ENCODE measurements around the gene SLC6A3.

Gene SLC6A3

DNA sequence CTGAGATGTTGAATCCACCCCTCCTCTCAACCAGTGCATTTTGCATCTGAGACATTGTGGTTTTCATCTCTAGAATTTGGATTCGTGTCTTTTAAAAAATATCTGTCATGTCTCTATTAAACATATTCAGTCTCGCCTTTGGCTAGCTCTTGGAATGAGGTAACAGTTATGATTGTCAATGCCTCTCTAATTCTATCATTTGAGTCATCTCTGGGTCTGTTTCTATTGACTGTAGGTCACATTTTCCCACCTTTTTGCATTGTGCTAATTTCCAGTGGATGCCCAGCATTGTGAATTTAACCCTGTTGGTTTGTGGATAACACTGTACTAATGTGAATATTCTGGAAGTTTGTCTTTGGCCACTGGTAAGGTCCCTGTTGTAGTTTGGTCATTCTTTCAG, 8.4 kb upstream of the SLC6A3 start:
- Histone ChIP-seq H3K27me3 (peaks cover 25% of the 10 kb centered on the region), H3K4me1 (no peaks in the 10 kb centered on the region), H3K36me3 (peaks cover 2% of the 10 kb centered on the region; the same call in 1 of the 2 replicates), H3K9me3 (peaks cover 5% of the 10 kb centered on the region), H3K4me3 (ENCODE audit: low read depth, low read length) (no peak overlapping the region)
- TF ChIP-seq, protein P1, sequence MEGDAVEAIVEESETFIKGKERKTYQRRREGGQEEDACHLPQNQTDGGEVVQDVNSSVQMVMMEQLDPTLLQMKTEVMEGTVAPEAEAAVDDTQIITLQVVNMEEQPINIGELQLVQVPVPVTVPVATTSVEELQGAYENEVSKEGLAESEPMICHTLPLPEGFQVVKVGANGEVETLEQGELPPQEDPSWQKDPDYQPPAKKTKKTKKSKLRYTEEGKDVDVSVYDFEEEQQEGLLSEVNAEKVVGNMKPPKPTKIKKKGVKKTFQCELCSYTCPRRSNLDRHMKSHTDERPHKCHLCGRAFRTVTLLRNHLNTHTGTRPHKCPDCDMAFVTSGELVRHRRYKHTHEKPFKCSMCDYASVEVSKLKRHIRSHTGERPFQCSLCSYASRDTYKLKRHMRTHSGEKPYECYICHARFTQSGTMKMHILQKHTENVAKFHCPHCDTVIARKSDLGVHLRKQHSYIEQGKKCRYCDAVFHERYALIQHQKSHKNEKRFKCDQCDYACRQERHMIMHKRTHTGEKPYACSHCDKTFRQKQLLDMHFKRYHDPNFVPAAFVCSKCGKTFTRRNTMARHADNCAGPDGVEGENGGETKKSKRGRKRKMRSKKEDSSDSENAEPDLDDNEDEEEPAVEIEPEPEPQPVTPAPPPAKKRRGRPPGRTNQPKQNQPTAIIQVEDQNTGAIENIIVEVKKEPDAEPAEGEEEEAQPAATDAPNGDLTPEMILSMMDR (IDR thresholded peaks at IDR 0.05; ENCODE audit: low read depth, low read length), result no peak
- DNase-seq, result no peak

DNA sequence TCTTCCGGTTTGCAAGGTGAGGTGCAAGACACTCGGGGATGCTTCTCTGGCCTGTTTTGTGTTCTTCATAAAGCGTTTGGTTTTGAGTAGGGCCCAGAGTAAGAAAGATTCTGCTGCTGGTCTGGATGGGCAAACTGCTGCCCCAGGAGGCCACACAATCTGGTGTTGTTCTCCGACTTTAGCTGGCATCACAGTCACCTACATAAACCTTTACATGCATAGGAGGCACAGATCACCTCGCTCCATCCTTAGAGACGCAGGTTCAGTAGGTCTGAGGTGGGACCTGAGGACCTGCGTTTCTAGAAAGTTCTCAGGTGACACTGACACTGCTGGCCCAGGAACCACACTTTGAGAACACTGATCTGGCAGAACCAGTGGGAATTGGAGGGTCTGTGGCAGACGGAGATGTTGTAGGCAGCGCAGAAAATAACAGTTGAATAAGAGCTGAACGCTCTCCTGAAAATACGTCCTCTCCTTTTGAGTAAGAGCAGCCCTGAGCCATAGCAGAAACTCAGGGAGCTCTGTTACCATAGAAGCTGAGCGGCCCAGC, 3.9 kb upstream of the SLC6A3 start:
- no peak for DNase-seq
- TF ChIP-seq, protein P1 (IDR thresholded peaks at IDR 0.05; ENCODE audit: low read depth, low read length), result no peak
- Histone ChIP-seq H3K27me3 (peaks cover 65% of the 10 kb centered on the region), H3K4me1 (no peaks in the 10 kb centered on the region), H3K9me3 (peaks cover 5% of the 10 kb centered on the region), H3K4me3 (ENCODE audit: low read depth, low read length) (no peak overlapping the region), H3K36me3 (no peaks in the 10 kb centered on the region)

DNA sequence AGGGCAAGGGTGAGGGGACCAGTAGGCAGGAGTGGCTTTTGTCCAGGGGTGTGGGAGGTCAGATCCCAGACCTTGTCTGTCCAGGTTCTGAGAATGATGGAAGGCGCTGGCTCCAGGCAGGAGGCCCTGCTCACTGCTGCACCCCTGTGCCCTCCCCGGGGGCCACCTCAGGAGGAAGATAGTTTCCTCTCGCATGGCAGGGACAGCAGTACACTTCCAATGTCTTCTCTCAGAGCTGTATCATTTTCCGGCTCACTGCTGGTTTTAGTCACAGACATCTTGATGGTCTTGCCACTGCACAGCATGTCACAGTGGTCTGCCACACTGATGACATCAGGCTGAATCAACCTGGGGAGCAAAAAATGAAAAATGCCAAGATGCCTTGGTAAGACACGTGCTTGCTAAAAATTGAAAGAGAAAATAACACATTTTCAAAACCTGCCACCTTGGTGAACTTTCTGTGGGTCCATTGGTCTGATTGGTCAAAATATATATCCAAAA, 3.3 kb upstream of the SLC6A3 start:
- TF ChIP-seq, protein P1 (IDR thresholded peaks at IDR 0.05; ENCODE audit: low read depth, low read length), result no peak
- H3K4me1 ChIP-seq, result no peaks in the 10 kb centered on the region
- no peaks in the 10 kb centered on the region for H3K36me3 ChIP-seq
- H3K27me3 ChIP-seq, result peaks cover 71% of the 10 kb centered on the region
- H3K4me3 ChIP-seq (ENCODE audit: low read depth, low read length), result no peak overlapping the region
- peaks cover 5% of the 10 kb centered on the region for H3K9me3 ChIP-seq
- DNase-seq, result no peak

DNA sequence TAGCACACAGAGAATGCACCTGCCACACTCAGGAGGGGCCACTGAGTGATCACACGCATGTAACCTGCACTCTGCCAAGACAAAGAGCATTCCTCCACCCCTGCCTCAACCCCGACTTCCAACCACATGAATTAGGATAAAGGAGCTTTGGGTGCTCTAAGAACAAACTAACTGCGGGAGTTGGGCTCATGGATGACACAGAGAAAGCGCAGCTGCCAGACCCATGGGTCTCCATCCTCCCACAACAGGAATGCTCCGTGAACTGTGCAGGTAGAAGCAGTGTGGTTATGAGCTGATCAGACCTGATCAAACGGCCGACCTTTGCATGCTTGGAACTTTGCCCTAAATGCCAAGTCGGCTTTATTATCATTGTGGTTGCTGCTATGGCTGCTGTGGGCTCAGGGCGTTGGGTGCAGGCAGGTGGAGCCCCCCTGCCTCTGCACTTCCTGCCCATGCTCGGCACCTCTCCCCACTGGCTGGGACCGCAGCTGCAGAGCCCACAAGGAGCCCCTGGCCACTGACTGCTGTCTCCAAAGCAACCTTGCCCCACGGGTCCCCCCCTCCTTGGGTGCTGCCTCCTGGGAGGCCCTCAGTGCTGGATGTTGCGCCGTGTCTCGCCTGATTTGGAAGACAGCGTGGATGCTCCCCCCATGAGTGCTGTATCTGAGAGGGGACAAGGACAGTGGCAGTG, 2.6 kb upstream of the SLC6A3 start:
- Histone ChIP-seq H3K4me1 (no peaks in the 10 kb centered on the region), H3K9me3 (peaks cover 5% of the 10 kb centered on the region), H3K36me3 (no peaks in the 10 kb centered on the region), H3K27me3 (peaks cover 77% of the 10 kb centered on the region), H3K4me3 (ENCODE audit: low read depth, low read length) (no peak overlapping the region)
- TF ChIP-seq, protein P1 (IDR thresholded peaks at IDR 0.05; ENCODE audit: low read depth, low read length), result no peak
- no peak for DNase-seq

DNA sequence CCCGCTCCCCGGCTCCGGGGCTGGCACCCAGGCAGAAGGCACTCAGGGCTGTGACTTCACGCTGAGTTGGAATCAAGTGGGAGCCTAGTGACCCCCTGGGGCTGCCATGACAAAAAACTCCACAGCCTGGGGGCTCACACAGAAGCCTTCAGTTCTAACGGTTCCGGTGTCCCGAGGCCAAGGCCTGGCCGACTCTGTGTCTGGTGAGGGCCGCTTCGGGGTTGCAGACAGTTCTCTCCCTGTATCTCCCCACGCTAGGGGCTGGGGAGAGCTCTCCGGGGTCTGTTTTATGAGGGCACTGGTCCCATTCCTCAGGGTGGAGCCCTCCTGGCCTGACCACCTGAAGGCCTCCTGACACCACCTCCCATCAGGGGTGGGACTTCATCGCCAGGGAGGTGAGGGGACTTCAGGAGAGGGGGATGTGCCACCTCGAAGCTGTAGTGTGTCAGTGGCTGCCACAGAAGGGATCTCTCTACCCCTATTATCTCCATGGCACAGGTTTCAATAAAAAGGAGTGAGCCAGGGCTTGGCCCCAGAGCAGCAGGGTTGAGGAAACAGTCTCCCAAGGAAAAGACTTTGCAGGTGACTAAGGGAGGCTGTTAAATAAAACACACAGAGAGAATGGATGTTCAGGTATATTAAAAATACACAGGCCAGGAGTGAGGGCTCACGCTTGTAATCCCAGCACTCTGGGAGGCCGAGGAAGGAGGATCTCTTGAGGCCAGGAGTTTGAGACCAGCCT, 1.5 kb upstream of the SLC6A3 start:
- no peak for DNase-seq
- no peaks in the 10 kb centered on the region for H3K36me3 ChIP-seq
- H3K4me3 ChIP-seq (ENCODE audit: low read depth, low read length), result no peak overlapping the region
- H3K27me3 ChIP-seq, result peaks cover 79% of the 10 kb centered on the region
- H3K9me3 ChIP-seq, result peaks cover 2% of the 10 kb centered on the region
- H3K4me1 ChIP-seq, result no peaks in the 10 kb centered on the region
- TF ChIP-seq, protein P1 (IDR thresholded peaks at IDR 0.05; ENCODE audit: low read depth, low read length), result no peak

Data from BE2C (cell line).